ENCODE measurements around the gene SLC24A3. TPM values are rescaled to one million over a fixed set of nuclear protein-coding genes. Genes with fewer than 3 reads are reported as not detected.

SLC24A3 gene
- total and polyA plus RNA-seq, 2 of the 13 experiments (the other 11 are each of a cell fraction or from before 2014, with no cell fraction given), result not detected

- intact Hi-C loops (cut with micrococcal nuclease; ENCODE audit: unreplicated experiment), result no loop called here
- no peak; the same call in 2 of the 3 replicates for ATAC-seq
- Histone ChIP-seq H3K27me3 (ENCODE audit: control insufficient read depth in 1 of 2, insufficient read depth in 2 of 2, low read length in 2 of 2) (no peaks in the 10 kb centered on the region), H3K4me3 (replicated peaks in 1 of 3; ENCODE audit: insufficient read depth in 1 of 3, low read depth in 2 of 3, low read length in 3 of 3) (no peak overlapping the region), H3K9ac (ENCODE audit: insufficient read depth, low read depth, low read length) (no peak overlapping the region), H3K4me2 (ENCODE audit: low read depth, low read length) (no peak overlapping the region), H2AFZ (ENCODE audit: low read length) (no peak overlapping the region), H3K36me3 (replicated peaks in 1 of 2; ENCODE audit: control insufficient read depth in 1 of 2, insufficient read depth in 2 of 2, low read length in 2 of 2) (no peaks in the 10 kb centered on the region), H3K4me1 (ENCODE audit: insufficient read depth, low read length) (no peaks in the 10 kb centered on the region), H3K79me2 (ENCODE audit: insufficient read depth, low read length) (no peaks in the 10 kb centered on the region), H4K20me1 (ENCODE audit: insufficient read depth, low read length) (no peaks in the 10 kb centered on the region), H3K9me3 (ENCODE audit: low read length) (0 out of 2 replicates have a peak, but pooled peaks cover 9% of the 10 kb centered on the region), H3K27ac (ENCODE audit: extremely low read length, insufficient read depth, low read length) (no peak overlapping the region)
- 14% methylated on average over 5 of the region's 5 CpGs for WGBS (ENCODE audit: low lambda C conversion rate)
- peak; percentile 30 for FAIRE-seq
- BruUV-seq (replicated peaks), result no TSS peak
- in situ Hi-C loops (cut with HindIII; ENCODE audit: extremely low pct_ligation_motif_present, low pct_unique_long_range_greater_than_20kb), result no loop called here
- POLR2A ChIA-PET, result no interaction called here
- no peak for DNase-seq (ENCODE audit: low spot score)
- CTCF ChIA-PET (ENCODE audit: low intra/inter-chr PET ratio, low total read pairs), result no interaction called here
- no peak for TF ChIP-seq NR0B2 (CRISPR knock-in tag; IDR thresholded peaks at IDR 0.05)
- TF ChIP-seq PLRG1 (conservative IDR thresholded peaks at IDR 0.05), result 0 out of 2 replicates have a peak, but pooled peaks have one; percentile 35
- no peak for TF ChIP-seq MAF1 (CRISPR knock-in tag; IDR thresholded peaks at IDR 0.05; ENCODE audit: borderline replicate concordance)
- TF ChIP-seq LCORL (IDR thresholded peaks at IDR 0.05), result 0 out of 2 replicates have a peak, but pooled peaks have one; percentile 13
- TF ChIP-seq LCORL (CRISPR knock-in tag; IDR thresholded peaks at IDR 0.05), result no peak
- no peak for TF ChIP-seq CERS6 (CRISPR knock-in tag; IDR thresholded peaks at IDR 0.05)
- TF ChIP-seq AHR (CRISPR knock-in tag; IDR thresholded peaks at IDR 0.05), result no peak
- no peak for TF ChIP-seq REST (IDR thresholded peaks at IDR 0.05; ENCODE audit: borderline replicate concordance in 1 of 2, low read depth in 1 of 2, low read length in 2 of 2)
- TF ChIP-seq KMT2A (CRISPR knock-in tag; IDR thresholded peaks at IDR 0.05), result no peak
- no peak for TF ChIP-seq HNF1A (IDR thresholded peaks at IDR 0.05; ENCODE audit: low read depth)
- TF ChIP-seq HNF1A (CRISPR knock-in tag; IDR thresholded peaks at IDR 0.05; ENCODE audit: borderline replicate concordance), result no peak
- 0 out of 2 replicates have a peak, but pooled peaks have one; percentile 10 for TF ChIP-seq NONO (IDR thresholded peaks at IDR 0.05)
- TF ChIP-seq NONO (CRISPR knock-in tag; conservative IDR thresholded peaks at IDR 0.05), result no peak
- 0 out of 2 replicates have a peak, but pooled peaks have one; percentile 38 for TF ChIP-seq FOXA1 (IDR thresholded peaks at IDR 0.05)
- no peak for TF ChIP-seq FOXA1 (CRISPR knock-in tag; IDR thresholded peaks at IDR 0.05)
These were observed 467.6 kb downstream of the SLC24A3 start for GRCh38 chr20:19679900-19680495.
